GM12878 (cell line): ENCODE measurements around the gene C6orf62.

ENCODE experiments used
- ATF7 ChIP-seq: fragments of 450-650 bp; IDR thresholded peaks from 2 replicates; pipeline ENCODE4 v1.6.1; 2016; ENCODE audit warnings: low read depth, mild to moderate bottlenecking
- BMI1 ChIP-seq: fragments of 450-650 bp; IDR thresholded peaks from 2 replicates; pipeline ENCODE4 v1.6.1; 2016; ENCODE audit warnings: mild to moderate bottlenecking, moderate library complexity, borderline replicate concordance
- MLLT1 ChIP-seq: fragments of 450-650 bp; IDR thresholded peaks from 2 replicates; pipeline ENCODE4 v1.6.1; 2016; ENCODE audit warnings: mild to moderate bottlenecking
- PRDM15 ChIP-seq: fragments of 450-650 bp; formaldehyde crosslinking; IDR thresholded peaks from 2 replicates; pipeline ENCODE4 v1.4.0; 2020; ENCODE audit warnings: mild to moderate bottlenecking, moderate library complexity
- SIX5 ChIP-seq: IDR thresholded peaks from 2 replicates; pipeline ENCODE4 v1.6.1; 2011; ENCODE audit warnings: mild to moderate bottlenecking, low read depth, low read length, moderate library complexity; ENCODE audit not compliant: severe bottlenecking
- SMAD1 ChIP-seq: fragments of 450-650 bp; IDR thresholded peaks from 2 replicates; pipeline ENCODE4 v1.6.1; 2018; ENCODE audit warnings: mild to moderate bottlenecking, low read depth; ENCODE audit not compliant: partially characterized antibody
- SMC3 ChIP-seq: IDR thresholded peaks from 2 replicates; pipeline ENCODE4 v1.6.1; 2011; ENCODE audit warnings: low read length, improper control_type of control experiment, borderline replicate concordance
- SP1 ChIP-seq: IDR thresholded peaks from one replicate; pipeline ENCODE4 v1.6.1; 2011; ENCODE audit warnings: low read depth, low read length

GRCh38 chr6:24659561-24659960, 59.4 kb downstream of the C6orf62 start:
- no peak for TF ChIP-seq SMC3
- TF ChIP-seq SIX5 = no peak
- no peak for TF ChIP-seq SP1
- TF ChIP-seq PRDM15 (CRISPR knock-in tag) = no peak
- no peak for TF ChIP-seq ATF7
- no peak for TF ChIP-seq BMI1
- TF ChIP-seq MLLT1 = no peak
- no peak for TF ChIP-seq SMAD1
